Measurements from ENCODE around the gene PTPRQ.

DNA sequence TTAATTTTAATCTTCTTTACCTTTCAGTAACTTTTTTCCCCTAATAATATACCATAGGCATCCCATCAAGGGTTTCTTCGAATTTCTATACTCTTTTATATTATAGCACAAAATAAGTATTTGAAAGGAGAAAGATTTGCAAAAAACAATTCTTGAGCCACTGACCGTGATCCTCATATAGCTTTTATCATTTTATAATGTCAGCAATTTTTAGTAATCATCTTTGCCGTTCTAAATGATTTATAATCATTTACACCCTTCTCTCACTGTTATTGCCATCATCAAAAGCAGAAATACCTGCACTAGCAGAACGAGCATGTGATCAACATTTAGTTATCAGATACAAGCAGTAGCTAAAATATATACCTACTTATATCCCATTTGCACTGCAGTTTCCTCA is 16.9 kb downstream of the PTPRQ start:
- TF ChIP-seq, protein P1, sequence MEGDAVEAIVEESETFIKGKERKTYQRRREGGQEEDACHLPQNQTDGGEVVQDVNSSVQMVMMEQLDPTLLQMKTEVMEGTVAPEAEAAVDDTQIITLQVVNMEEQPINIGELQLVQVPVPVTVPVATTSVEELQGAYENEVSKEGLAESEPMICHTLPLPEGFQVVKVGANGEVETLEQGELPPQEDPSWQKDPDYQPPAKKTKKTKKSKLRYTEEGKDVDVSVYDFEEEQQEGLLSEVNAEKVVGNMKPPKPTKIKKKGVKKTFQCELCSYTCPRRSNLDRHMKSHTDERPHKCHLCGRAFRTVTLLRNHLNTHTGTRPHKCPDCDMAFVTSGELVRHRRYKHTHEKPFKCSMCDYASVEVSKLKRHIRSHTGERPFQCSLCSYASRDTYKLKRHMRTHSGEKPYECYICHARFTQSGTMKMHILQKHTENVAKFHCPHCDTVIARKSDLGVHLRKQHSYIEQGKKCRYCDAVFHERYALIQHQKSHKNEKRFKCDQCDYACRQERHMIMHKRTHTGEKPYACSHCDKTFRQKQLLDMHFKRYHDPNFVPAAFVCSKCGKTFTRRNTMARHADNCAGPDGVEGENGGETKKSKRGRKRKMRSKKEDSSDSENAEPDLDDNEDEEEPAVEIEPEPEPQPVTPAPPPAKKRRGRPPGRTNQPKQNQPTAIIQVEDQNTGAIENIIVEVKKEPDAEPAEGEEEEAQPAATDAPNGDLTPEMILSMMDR (conservative IDR thresholded peaks at IDR 0.05): no peak
- TF ChIP-seq EZH2 (IDR thresholded peaks at IDR 0.05; ENCODE audit: low read depth): no peak

Measured in PC-9 (cell line).